GM12878 (cell line): ENCODE measurements around the gene PPP1CA. TPM values are rescaled to one million over a fixed set of nuclear protein-coding genes. Genes with fewer than 3 reads are reported as not detected.

Experiments
- ATF7 ChIP-seq: fragments of 450-650 bp; IDR thresholded peaks from 2 replicates; pipeline ENCODE4 v1.6.1; 2016; ENCODE audit warnings: low read depth, mild to moderate bottlenecking
- CHD1 ChIP-seq: IDR thresholded peaks from 2 replicates; pipeline ENCODE4 v1.6.1; 2012; ENCODE audit warnings: low read depth, low read length, improper control_type of control experiment
- DPF2 ChIP-seq: fragments of 450-650 bp; IDR thresholded peaks from 2 replicates; pipeline ENCODE4 v1.6.1; 2017; ENCODE audit warnings: mild to moderate bottlenecking
- EED ChIP-seq: sonication (generic); IDR thresholded peaks from 2 replicates; pipeline ENCODE4 v1.6.1; 2016; ENCODE audit warnings: antibody characterized with exemption, low read depth
- ETV6 ChIP-seq, 2 experiments: fragments of 450-650 bp in 1 of 2; IDR thresholded peaks in 1 of 2; conservative IDR thresholded peaks in 1 of 2; 2 replicates each; pipeline ENCODE4 v1.6.1; 2014; ENCODE audit warnings: antibody characterized with exemption in 1 of 2, borderline replicate concordance in 1 of 2, low read depth in 1 of 2, mild to moderate bottlenecking in 1 of 2, moderate library complexity in 1 of 2
- HDAC6 ChIP-seq: fragments of 200-600 bp; sonication (generic); IDR thresholded peaks from one replicate; pipeline ENCODE4 v1.8.0; 2017; ENCODE audit warnings: antibody characterized with exemption; ENCODE audit not compliant: unreplicated experiment
- HDGF ChIP-seq: fragments of 450-650 bp; IDR thresholded peaks from 2 replicates; pipeline ENCODE4 v1.6.1; 2016; ENCODE audit warnings: antibody characterized with exemption
- IKZF2 ChIP-seq, 2 experiments: fragments of 450-650 bp; IDR thresholded peaks; 2 replicates each; pipeline ENCODE4 v1.6.1; 2017; ENCODE audit warnings: mild to moderate bottlenecking in 2 of 2, moderate library complexity in 2 of 2
- IRF4 ChIP-seq: IDR thresholded peaks from 2 replicates; pipeline ENCODE4 v1.6.1; 2011; ENCODE audit warnings: low read depth, low read length
- MEF2A ChIP-seq: IDR thresholded peaks from 2 replicates; pipeline ENCODE4 v1.6.1; 2011; ENCODE audit warnings: low read depth, mild to moderate bottlenecking, low read length, moderate library complexity; ENCODE audit not compliant: insufficient read depth
- RAD21 ChIP-seq: IDR thresholded peaks from 2 replicates; pipeline ENCODE4 v1.6.1; 2011; ENCODE audit warnings: mild to moderate bottlenecking, low read depth, low read length, moderate library complexity; ENCODE audit not compliant: insufficient read depth
- RCOR1 ChIP-seq: conservative IDR thresholded peaks from 2 replicates; pipeline ENCODE4 v1.6.1; 2012; ENCODE audit warnings: low read depth, low read length, improper control_type of control experiment
- RFX5 ChIP-seq: IDR thresholded peaks from 2 replicates; pipeline ENCODE4 v1.6.1; 2011; ENCODE audit warnings: low read depth, low read length, improper control_type of control experiment
- SMARCA5 ChIP-seq: fragments of 450-650 bp; IDR thresholded peaks from 2 replicates; pipeline ENCODE4 v1.6.1; 2017; ENCODE audit warnings: mild to moderate bottlenecking
- SUPT20H ChIP-seq: IDR thresholded peaks from 2 replicates; pipeline ENCODE4 v1.6.1; 2011; ENCODE audit warnings: low read depth, mild to moderate bottlenecking, low read length, moderate library complexity, borderline replicate concordance; ENCODE audit not compliant: control insufficient read depth
- ZNF217 ChIP-seq: fragments of 450-650 bp; IDR thresholded peaks from 2 replicates; pipeline ENCODE4 v1.6.1; 2017; ENCODE audit warnings: antibody characterized with exemption, mild to moderate bottlenecking
- polyA plus RNA-seq, 11 experiments: library from polyadenylated mRNA; depleted of rRNA in 4 of 11; unstranded in 6 of 11; stranded (reverse) in 5 of 11; fragments of >200 nt; fragmentation: Nextera tagmentation in 4 of 11; fragmentation: Illumina TruSeq in 1 of 11; extraction: Ambion mirVana in 4 of 11; extraction: Trizol in 1 of 11; gene quantifications; 1 replicate in 1 of 11; 2 replicates in 10 of 11; pipeline versions ENCODE4 v1.2.1 to v1.2.3, GENCODE V29; 2011 to 2016; ENCODE audit warnings: inconsistent platforms in 2 of 11, missing spikeins in 2 of 11, low read depth in 1 of 11
- total RNA-seq, 4 experiments: library from RNA; depleted of rRNA in 3 of 4; stranded (reverse); fragments of >200 nt in 3 of 4; fragmentation: Illumina TruSeq in 1 of 4; extraction: Trizol in 1 of 4; gene quantifications; 2 replicates each; pipeline versions ENCODE4 v1.2.1 to v1.2.3, GENCODE V29; 2013 to 2021
- TF ChIP-seq, protein P1 (sequence below): fragments of 450-650 bp; IDR thresholded peaks from 2 replicates; pipeline ENCODE4 v1.6.1; 2017; ENCODE audit warnings: mild to moderate bottlenecking, moderate library complexity
- TF ChIP-seq, protein P2 (sequence below): fragments of 450-650 bp; IDR thresholded peaks from 2 replicates; pipeline ENCODE4 v1.6.1; 2017; ENCODE audit warnings: mild to moderate bottlenecking, low read depth, inconsistent platforms; ENCODE audit not compliant: poor library complexity, severe bottlenecking
- TF ChIP-seq, protein P3 (sequence below): fragments of 450-650 bp; IDR thresholded peaks from 2 replicates; pipeline ENCODE4 v1.6.1; 2016; ENCODE audit warnings: mild to moderate bottlenecking
- TF ChIP-seq, protein P4 (sequence below): IDR thresholded peaks from 2 replicates; pipeline ENCODE4 v1.6.1; 2011; ENCODE audit warnings: borderline replicate concordance, low read depth, mild to moderate bottlenecking, moderate library complexity, low read length; ENCODE audit not compliant: insufficient read depth, poor library complexity, severe bottlenecking

Gene PPP1CA
- total and polyA plus RNA-seq, 10 of the 15 experiments (the other 5 are each of a cell fraction or from before 2014, with no cell fraction given): 26.4 to 458 (median 240) TPM

DNA sequence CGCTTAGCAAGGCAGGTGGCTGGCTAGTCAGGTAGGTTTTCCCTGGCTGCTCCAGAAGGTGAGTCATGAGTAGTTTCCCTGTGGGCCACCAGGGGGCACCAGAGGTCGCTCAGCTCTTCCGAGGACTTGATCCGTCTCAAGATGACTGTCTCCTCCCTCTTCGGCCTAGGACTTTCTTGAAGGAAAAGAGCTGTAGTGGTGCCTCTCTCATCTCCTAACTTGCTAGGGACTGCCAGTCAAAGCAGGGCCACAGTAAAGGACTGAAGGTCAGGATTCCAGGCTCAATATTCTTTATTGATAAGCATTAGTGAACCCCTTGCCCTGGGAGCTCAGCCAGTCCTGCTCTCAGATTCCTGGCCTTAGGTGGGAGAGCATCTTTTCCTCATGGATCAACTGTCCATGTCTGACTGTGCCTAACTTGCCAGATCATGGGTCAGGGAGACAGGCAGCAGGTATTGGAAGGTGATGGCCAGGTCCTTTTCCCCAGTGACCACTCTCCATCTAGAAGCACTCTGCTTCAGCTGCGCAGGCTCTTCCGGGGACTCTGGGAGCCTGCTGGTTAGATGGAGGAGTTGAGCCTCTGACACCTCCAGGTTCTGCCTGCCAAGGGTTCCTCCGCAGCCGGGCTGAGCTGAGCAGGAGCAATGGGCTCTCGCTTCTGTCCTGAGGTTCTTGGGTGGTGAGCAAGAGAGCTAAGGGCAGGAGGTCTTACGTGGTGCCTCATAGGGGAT lies 50.2 kb downstream of the PPP1CA start (continued):
- TF ChIP-seq, protein P1, sequence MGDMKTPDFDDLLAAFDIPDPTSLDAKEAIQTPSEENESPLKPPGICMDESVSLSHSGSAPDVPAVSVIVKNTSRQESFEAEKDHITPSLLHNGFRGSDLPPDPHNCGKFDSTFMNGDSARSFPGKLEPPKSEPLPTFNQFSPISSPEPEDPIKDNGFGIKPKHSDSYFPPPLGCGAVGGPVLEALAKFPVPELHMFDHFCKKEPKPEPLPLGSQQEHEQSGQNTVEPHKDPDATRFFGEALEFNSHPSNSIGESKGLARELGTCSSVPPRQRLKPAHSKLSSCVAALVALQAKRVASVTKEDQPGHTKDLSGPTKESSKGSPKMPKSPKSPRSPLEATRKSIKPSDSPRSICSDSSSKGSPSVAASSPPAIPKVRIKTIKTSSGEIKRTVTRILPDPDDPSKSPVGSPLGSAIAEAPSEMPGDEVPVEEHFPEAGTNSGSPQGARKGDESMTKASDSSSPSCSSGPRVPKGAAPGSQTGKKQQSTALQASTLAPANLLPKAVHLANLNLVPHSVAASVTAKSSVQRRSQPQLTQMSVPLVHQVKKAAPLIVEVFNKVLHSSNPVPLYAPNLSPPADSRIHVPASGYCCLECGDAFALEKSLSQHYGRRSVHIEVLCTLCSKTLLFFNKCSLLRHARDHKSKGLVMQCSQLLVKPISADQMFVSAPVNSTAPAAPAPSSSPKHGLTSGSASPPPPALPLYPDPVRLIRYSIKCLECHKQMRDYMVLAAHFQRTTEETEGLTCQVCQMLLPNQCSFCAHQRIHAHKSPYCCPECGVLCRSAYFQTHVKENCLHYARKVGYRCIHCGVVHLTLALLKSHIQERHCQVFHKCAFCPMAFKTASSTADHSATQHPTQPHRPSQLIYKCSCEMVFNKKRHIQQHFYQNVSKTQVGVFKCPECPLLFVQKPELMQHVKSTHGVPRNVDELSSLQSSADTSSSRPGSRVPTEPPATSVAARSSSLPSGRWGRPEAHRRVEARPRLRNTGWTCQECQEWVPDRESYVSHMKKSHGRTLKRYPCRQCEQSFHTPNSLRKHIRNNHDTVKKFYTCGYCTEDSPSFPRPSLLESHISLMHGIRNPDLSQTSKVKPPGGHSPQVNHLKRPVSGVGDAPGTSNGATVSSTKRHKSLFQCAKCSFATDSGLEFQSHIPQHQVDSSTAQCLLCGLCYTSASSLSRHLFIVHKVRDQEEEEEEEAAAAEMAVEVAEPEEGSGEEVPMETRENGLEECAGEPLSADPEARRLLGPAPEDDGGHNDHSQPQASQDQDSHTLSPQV: peak; percentile 12; the same call in 1 of the 2 replicates
- TF ChIP-seq RFX5 (no peak), IRF4 (0 out of 2 replicates have a peak, but pooled peaks have one; percentile 29), ZNF217 (no peak), ATF7 (no peak), DPF2 (peak; percentile 12; the same call in 1 of the 2 replicates), SMARCA5 (peak; percentile 37; the same call in 1 of the 2 replicates), MEF2A (0 out of 2 replicates have a peak, but pooled peaks have one; percentile 4), HDAC6 (no peak), IKZF2 (IDR thresholded peaks at IDR 0.05) (0 out of 4 replicates have a peak, but pooled peaks of 1 of the 2 experiments have one; percentile 25), RAD21 (peak; percentile 60), ETV6 (conservative IDR thresholded peaks at IDR 0.05 in 1 of 2, IDR thresholded peaks at IDR 0.05 in 1 of 2; ENCODE audit: borderline replicate concordance in 1 of 2, low read depth in 1 of 2) (no peak), HDGF (no peak), SUPT20H (no peak), CHD1 (no peak), RCOR1 (no peak), EED (peak; percentile 66; the same call in 1 of the 2 replicates)
- TF ChIP-seq, protein P2, sequence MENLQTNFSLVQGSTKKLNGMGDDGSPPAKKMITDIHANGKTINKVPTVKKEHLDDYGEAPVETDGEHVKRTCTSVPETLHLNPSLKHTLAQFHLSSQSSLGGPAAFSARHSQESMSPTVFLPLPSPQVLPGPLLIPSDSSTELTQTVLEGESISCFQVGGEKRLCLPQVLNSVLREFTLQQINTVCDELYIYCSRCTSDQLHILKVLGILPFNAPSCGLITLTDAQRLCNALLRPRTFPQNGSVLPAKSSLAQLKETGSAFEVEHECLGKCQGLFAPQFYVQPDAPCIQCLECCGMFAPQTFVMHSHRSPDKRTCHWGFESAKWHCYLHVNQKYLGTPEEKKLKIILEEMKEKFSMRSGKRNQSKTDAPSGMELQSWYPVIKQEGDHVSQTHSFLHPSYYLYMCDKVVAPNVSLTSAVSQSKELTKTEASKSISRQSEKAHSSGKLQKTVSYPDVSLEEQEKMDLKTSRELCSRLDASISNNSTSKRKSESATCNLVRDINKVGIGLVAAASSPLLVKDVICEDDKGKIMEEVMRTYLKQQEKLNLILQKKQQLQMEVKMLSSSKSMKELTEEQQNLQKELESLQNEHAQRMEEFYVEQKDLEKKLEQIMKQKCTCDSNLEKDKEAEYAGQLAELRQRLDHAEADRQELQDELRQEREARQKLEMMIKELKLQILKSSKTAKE: peak; percentile 26
- TF ChIP-seq, protein P3, sequence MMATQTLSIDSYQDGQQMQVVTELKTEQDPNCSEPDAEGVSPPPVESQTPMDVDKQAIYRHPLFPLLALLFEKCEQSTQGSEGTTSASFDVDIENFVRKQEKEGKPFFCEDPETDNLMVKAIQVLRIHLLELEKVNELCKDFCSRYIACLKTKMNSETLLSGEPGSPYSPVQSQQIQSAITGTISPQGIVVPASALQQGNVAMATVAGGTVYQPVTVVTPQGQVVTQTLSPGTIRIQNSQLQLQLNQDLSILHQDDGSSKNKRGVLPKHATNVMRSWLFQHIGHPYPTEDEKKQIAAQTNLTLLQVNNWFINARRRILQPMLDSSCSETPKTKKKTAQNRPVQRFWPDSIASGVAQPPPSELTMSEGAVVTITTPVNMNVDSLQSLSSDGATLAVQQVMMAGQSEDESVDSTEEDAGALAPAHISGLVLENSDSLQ: no peak; the same call in 1 of the 2 replicates
- TF ChIP-seq, protein P4, sequence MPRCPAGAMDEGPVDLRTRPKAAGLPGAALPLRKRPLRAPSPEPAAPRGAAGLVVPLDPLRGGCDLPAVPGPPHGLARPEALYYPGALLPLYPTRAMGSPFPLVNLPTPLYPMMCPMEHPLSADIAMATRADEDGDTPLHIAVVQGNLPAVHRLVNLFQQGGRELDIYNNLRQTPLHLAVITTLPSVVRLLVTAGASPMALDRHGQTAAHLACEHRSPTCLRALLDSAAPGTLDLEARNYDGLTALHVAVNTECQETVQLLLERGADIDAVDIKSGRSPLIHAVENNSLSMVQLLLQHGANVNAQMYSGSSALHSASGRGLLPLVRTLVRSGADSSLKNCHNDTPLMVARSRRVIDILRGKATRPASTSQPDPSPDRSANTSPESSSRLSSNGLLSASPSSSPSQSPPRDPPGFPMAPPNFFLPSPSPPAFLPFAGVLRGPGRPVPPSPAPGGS: no peak
